ENCODE data around the gene COPG1.

Gene COPG1

DNA sequence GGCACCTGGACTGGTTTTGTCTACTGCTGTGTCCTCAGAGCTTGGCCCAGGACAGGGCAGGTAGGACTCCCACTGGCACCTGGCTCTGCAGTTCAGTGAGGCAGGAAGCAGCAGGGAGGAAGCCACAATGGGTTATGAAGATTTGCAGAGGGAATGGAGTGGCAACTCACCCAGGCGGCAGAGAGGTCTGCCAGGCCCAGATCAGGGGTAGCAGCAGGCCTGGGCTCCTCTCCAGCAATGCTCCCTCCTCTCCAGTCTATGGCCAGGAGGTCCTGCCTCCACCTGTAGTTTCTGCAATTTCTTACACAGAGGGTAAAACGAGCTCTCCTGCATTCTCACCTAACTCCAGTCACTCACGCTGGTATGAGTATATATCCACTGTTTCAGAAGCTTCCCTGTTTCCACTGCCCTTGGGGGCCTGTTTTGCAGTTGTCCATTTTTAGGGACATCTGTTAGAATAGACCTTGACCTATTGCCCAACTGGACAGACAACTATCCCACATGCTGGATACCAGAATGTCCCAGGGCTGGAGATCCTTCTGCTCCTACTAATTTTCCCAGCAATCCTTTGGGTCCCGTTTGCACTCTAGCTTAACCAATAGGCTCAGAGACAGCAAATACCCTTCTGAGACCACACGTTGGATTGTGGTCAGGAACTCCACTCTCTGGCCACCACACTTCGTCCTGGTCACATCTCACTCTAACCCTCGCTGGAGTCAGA is 64.4 kb downstream of the COPG1 start:
- DNase-seq = peak in 3 of 4 experiments; percentile 20 to 27 (median 24)

DNA sequence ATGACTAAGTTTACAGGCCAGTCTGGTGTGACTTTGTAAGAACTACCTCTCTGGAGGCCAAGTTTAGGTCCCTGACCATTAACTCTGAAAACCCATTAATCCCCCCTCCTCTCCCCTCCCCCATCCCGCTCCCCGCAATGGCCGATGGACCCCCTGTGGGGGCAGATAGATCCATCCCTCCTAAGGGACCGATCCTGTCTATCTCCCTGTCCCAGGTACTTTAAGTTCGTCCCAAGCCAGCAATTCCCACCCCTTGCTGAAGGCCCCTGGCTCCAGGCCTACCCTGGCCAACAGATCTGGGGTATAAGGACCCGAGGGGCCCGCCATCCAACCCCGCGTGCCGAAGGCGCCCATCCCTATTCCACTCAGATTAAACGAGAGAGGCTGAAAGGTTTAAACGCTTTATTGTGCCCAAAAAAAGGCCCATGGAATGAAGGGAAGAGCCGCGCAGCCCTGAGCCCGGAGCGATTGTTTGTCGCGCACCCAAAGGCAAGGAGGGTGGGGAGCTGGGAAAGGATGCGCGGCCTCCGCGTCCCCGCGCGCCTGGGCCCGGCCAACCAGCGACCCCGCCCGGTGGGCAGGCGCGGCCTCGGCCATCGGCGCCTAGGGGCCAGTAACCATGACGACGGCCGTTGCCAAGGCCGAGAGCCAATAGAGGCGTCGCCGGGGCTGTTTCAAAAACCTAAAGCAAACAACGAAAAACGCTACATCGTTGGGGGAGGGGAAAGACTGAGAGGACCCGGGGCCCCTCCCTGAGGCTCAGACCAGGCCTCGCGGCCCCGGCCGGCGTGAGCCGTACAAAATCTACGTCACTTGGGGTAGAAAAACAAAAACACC is 65.2 kb downstream of the COPG1 start:
- peak; percentile 72 to 86 (median 77) for DNase-seq

DNA sequence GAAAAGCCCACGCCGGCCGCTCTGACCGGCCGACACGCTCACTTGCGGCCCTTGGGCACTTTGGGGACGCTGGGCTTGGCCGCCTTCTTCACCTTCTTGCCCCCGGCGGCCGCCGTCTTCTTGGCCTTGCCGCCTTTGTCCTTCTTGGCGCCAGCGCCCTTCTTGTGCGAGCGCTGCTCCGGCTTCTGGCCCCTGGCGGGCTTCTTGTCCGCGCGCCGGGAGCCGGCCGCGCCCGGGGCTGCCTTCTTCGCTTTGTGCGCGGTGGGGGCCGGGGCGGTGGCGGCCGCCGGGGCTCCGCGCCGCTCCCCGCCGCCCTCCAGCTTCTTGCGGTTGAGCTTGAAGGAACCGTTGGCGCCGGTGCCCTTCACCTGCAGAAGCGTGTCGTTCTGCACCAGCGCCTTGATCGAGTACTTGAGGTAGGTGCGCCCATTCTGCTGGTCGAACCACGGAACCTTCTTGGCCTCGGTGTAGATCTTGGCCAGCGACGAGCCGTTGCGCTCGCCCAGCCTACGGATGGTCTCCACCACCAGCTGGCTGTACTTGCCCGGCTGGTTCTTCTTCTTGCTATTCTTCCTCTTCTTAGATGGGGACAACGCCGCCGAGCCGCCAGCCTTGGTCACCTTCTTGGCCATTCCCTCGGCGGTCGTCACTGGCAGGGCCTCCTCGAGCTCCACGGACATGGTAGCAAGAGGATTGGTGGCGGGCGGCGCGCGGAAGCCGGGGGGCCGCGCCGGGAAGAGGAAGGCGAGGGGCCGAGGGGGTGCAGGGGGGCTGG is 66.0 kb downstream of the COPG1 start:
- peak; percentile 44 to 75 (median 62) for DNase-seq

DNA sequence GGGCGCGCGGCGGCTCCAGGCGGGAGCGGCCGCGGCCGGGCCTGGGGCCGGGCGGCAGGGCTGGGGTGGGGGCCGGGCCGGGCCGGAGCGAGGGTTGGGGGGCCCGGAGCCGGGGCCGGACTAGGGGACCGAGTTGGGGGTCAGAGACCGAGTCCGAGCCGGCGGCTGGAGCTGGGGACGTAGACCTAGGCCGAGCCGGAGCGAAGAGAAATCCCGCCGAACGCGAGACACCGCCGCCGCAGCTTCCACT is 66.5 kb downstream of the COPG1 start:
- no peak for DNase-seq

DNA sequence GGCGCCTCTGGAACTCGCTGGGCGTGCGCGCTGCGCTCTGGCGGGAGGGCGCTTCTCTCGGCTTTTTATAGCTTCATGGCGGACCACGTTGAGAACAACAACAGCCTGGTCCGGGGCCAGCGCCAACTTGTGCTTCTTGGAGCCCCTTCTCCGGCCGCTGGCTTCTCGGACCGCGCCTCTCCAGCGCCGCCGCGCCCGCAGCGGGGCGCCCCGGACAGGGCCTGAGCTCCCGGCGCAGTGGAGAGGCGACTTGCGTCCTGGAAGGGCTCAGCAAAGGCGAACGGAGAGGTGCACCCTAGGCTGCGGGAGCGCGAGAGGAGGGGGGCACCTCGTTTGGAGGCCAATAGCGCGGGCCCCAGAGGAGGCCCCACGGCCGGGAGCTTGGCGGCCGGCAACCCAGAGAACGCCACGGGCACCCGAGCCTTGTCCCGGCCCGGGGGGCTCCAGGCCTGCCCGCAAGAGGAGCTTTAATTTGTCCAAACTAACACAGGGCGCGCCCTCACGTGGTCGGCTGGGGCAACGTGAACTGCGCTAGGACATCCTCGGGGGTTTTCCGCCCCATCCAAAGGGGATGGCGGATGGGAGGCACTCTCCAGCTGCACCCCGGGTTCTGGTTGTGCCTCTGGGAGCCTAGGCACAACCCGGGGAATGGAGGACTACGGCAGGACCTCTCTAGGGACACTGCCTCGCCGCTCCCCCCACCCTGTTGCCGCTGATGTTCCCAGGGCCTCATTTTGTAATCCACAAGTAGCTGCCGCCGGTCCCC is 67.0 kb downstream of the COPG1 start:
- peak; percentile 89 to 95 (median 94) for DNase-seq

DNA sequence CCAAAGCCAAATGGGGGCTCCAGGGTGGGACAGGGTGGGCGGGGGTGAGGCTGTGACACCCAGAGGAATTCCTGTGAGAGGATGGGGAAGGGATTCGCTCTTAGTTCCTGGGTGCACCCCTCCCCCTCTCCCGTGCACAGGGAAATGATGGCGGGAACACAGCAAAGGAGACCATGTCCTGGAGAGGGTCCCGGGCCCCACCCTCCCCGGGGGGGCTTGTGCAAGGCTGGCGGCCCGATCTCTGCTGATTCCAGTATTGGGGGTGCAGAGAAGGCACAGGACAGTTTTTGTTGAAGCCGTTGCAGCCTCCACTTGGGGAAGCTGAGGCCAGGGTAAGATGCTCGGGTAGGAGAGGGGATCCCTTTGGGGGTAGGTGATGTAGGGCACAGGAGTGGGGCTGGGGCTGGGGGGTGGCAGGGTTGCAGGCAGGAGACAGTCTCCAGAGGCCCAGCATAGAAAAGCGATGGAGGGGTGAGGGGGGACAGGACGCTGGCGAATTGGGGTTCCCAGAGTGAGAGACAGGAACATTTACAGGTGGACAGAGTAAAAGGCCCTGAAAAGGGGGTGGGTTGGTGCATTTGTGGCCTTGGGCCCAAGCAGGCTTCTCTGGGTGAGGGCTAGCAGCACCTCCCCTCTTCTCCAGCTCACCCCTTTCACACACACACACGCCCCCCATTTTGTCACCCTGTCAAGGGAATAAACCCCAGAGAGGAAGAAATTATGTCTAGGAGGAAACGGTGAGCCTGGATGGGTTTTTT is 67.8 kb downstream of the COPG1 start:
- DNase-seq = no peak

DNA sequence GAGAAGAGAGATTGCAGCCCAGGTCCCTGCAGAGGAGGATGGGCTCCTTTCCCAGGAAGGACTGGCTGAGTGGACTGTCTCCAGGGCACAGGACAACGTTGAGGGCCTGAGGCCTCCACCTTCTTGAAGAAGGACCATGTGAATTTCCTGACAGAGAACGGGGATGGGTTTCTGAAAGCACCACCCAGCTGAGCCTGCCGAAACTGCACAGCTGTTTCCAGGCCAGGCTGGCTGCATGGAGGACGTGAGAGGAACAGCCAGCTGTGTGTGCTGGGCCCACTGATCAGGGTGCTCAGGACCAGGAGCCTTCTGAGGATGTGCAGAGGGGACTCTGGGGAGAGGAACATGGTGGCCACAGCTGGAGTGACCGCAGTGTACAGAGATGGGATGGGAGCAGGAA is 68.4 kb downstream of the COPG1 start:
- DNase-seq = no peak

DNA sequence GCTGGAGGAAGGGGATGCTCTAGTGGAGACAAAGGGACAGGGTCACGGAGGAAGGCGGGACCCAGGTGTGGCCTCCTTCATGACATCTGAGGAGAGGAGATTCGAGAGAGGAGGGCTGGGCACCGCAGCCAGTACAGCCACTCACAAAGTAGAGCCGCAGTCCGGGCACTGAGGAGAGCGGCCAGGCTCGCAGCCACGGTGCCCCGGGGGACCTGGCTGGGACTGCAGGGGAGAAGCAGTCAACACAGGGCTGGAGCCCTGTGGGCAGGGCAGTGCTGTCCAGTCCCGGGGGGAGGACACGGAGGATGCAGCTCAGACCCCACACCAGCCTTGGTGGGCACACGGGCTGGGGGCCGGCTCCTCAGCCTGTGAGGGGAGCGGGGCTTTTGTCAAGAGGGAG is 69.5 kb downstream of the COPG1 start:
- no peak for DNase-seq

DNA sequence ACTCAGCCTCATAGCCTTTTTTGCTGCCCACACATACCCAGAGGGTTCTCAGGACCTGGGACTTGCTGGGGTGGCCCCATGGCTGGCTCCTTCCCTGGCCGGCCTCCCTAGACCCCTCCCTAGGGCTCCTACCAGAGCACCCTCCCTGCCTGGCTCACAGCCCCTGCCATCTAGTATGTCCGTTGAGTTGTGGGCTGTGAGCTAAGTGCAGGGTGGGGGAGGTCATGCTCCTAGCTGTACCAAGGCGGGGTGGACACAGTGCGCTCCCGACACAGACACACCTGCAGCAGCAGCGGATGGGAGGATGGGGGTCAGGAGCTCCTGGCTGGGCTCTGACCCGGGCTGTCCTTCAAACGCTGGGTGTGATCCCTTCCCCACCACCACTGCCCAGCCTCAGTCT is 70.9 kb downstream of the COPG1 start:
- DNase-seq = no peak

DNA sequence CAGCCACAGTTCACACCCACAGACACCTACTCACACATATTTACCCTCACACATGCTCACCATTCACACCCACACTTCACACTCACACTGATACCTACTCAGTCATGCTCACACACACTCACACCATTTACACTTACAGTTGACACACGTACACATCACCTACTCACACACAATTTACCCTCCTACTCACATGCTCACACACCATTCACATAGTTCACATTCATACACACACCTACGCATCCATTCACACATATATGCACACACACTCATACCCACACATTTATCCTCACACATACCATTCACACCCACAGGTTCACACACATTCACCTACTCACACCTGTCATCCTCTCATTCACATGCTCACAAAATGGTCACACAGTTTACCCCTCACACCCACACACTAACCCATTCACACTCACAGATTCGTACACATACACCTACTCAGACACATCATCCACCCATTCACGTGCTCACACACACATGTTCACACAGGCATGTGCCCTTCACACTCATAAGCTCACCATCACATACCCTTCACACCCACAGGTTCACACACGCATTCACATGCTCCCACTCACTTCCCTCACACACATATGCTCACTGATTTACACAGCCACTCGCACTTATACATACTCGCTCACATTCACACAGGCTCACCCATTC is 71.5 kb downstream of the COPG1 start:
- no peak for DNase-seq

DNA sequence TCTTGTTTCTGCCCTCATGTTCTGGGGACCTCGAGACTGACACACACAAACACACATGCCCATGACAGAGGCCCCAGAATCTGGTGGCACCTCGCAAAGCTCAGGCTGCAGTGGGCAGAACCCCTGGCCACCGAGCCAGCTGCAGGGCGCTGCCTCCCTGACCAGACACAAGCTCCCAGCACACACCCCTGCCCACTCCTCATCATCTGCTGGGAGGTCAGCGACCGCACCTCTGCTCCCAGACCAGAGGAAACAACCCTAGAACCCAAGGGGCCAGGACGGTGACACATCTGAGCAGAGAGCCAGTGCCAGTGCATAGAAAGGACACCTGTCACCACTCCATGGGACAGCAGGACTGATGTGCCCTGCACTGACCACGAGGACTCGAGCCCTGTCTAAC is 72.5 kb downstream of the COPG1 start:
- no peak for DNase-seq

DNA sequence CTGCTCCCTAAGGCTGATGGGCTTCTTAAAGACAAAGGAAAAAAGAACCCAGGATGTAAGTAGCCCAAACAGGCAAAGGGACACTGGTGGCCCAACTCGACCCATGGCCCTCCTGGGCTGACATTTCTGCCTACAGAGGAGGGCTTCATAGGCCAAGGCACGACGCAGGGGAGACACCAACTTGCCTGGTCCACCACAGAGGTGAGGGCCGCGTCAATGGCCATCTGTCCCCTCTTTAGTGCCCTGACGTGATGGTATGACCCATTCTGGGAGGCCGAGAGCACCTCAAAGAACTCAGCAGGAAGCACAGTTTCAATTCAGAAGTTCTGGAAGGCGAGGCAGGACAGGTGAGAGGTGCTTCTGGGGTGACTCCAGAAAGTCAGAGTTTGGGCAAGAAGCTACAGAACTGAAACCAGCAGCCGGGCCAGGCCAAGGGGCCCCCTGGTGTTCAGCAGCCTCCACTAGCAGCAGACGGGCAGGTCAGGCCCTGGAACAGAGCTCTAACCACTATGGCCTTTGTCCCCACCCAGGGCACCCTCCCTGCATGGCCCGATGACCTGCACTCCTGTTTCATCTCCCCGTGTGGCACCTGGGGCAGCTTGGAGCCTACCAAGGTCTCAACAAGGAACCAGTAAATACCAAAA is 74.4 kb downstream of the COPG1 start:
- DNase-seq = peak in 3 of 4 experiments; percentile 42 to 71 (median 58)

DNA sequence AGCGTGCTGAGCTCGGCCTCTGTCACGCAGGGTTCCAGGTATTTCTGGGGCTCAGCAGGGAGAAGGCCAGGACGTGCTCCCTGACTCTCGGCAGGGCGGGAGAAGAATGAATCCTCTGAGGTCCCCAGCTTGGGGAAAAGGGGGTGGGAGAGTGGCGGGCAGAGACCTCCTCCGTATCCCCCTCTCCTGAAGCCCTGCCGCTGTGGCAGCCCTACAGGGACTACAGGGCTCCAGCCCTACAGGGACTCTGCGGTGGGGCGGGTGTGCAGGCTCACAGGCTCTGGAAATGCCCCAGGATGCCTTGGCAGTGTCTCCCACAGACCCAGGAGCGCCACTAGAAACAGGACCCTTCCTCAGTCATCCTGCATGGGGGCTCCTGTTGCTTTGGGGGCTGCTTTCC is 75.4 kb downstream of the COPG1 start:
- no peak for DNase-seq

DNA sequence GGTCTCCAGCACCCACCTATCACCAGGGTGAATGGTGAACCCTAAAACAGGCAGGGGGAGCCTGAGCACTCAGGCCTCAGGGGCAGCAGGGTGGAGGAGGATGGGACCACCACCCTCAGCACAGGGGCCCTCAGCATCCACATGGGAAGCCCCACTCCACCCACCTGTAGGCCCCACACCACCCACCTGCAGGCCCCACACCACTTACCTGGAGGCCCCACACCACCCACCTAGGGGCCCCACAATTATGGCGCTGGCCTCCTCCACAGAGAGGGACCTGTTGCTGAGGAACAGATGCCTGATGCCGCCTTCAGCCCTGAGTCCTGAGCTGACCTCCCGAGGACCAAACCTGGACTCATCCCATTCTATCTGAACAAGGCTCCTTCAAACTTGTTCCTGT is 76.0 kb downstream of the COPG1 start:
- no peak for DNase-seq

DNA sequence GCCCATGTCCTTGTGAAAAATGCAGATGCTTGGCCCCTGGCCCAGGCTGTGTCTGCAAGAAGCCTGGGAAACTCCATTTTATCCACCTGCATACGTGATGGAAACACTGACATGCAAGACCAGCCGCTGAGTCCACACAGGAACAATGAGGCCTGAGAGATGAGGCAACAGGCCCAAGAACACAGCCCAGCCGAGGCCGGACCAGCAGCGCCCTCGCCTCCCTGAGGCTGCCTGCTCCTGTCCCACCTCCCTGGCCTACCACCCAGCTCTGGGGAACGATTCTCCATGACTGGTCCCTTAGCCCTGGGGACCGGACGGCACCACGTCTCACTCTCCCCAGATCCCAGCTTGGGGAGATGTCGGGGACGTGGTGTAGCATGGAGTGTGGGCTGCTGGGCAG is 76.7 kb downstream of the COPG1 start:
- no peak for DNase-seq

DNA sequence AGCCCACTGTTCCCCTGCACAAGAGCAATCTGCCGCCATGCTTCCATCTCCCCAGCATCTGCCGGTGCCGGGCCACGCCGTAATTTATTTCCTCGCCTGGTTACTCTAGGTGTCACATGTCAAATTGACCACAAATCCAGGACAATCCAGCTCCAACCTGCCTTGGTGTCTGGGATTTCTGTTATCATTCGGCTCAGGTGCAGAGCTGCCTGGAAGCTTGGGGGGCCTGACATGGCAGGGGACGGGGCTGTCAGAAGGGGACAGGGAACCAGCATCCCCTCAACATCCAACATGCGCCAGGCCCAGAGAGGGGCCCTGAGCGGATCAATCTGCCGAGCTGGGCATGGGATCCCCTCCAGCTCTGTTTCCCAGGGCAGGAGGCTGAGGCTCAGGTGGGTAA is 77.2 kb downstream of the COPG1 start:
- no peak for DNase-seq

All from suppressor macrophage (primary cell).